Nephron progenitor cell (in vitro differentiated cells): ENCODE data around the gene GALNS.

ENCODE experiments used
- DNase-seq: peaks from one replicate; pipeline ENCODE4 v3.0.0; 2021
- H3K27ac Mint-ChIP-seq: 2 replicates; pipeline ENCODE4 v1.8.0; 2021; ENCODE audit warnings: mild to moderate bottlenecking, moderate library complexity, mixed read lengths
- H3K27me3 Mint-ChIP-seq: 2 replicates; pipeline ENCODE4 v1.8.0; 2021; ENCODE audit warnings: mild to moderate bottlenecking, low read depth, mixed read lengths; ENCODE audit not compliant: poor library complexity
- H3K36me3 Mint-ChIP-seq: 2 replicates; pipeline ENCODE4 v1.8.0; 2021; ENCODE audit warnings: low read depth, mixed read lengths
- H3K4me1 Mint-ChIP-seq: 2 replicates; pipeline ENCODE4 v1.8.0; 2021; ENCODE audit warnings: mixed read lengths
- H3K4me3 Mint-ChIP-seq: 2 replicates; pipeline ENCODE4 v1.8.0; 2021; ENCODE audit warnings: mild to moderate bottlenecking, moderate library complexity, mixed read lengths
- H3K9me3 Mint-ChIP-seq: 2 replicates; pipeline ENCODE4 v1.8.0; 2021; ENCODE audit warnings: mild to moderate bottlenecking, moderate library complexity, mixed read lengths
- TF ChIP-seq, protein P1 (sequence below): fragments of 200-600 bp; sonication (generic); IDR thresholded peaks from 2 replicates; pipeline ENCODE4 v1.5.0; 2021; ENCODE audit warnings: antibody characterized with exemption

The GALNS gene

DNA sequence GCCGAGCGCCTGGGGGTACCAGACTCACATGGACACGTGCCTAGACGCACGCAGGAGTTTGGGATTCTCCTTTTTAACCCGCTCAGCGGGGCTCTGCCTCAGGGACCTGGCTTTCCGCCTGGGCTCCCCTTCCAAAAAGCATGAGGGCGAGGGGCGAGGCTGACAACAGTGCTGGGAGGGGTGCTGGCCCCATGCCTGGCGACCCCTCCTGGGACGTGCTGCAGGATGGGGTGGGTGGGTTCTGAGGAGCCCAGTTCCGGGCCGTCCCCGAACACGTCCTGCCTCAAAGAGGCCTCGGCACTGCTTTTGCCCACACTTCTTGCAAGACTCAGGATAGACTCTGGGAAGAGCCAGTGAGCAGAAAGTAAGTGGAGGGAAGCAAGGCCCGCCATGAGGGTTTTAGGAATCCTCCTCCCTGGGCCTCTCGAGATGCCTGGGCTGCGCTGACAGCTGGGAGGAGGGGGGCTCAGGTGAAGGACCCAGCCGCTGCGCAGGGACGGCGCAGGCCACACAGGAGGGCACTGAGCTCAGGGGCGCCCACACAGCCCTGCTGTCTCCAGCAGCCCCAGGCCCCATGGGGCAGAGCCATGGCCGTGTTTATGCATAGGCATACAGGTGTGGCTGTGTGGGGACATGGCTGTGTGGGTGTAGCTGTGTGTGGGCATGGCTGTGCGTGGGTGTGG, 25.1 kb upstream of the GALNS start:
- TF ChIP-seq, protein P1, sequence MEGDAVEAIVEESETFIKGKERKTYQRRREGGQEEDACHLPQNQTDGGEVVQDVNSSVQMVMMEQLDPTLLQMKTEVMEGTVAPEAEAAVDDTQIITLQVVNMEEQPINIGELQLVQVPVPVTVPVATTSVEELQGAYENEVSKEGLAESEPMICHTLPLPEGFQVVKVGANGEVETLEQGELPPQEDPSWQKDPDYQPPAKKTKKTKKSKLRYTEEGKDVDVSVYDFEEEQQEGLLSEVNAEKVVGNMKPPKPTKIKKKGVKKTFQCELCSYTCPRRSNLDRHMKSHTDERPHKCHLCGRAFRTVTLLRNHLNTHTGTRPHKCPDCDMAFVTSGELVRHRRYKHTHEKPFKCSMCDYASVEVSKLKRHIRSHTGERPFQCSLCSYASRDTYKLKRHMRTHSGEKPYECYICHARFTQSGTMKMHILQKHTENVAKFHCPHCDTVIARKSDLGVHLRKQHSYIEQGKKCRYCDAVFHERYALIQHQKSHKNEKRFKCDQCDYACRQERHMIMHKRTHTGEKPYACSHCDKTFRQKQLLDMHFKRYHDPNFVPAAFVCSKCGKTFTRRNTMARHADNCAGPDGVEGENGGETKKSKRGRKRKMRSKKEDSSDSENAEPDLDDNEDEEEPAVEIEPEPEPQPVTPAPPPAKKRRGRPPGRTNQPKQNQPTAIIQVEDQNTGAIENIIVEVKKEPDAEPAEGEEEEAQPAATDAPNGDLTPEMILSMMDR, result no peak
- Mint-ChIP-seq H3K27me3 (peaks cover 16% of the 10 kb centered on the region), H3K4me1 (peaks cover 13% of the 10 kb centered on the region), H3K4me3 (no peak overlapping the region), H3K9me3 (no peaks in the 10 kb centered on the region), H3K27ac (no peak overlapping the region), H3K36me3 (no peaks in the 10 kb centered on the region)
- DNase-seq, result no peak

DNA sequence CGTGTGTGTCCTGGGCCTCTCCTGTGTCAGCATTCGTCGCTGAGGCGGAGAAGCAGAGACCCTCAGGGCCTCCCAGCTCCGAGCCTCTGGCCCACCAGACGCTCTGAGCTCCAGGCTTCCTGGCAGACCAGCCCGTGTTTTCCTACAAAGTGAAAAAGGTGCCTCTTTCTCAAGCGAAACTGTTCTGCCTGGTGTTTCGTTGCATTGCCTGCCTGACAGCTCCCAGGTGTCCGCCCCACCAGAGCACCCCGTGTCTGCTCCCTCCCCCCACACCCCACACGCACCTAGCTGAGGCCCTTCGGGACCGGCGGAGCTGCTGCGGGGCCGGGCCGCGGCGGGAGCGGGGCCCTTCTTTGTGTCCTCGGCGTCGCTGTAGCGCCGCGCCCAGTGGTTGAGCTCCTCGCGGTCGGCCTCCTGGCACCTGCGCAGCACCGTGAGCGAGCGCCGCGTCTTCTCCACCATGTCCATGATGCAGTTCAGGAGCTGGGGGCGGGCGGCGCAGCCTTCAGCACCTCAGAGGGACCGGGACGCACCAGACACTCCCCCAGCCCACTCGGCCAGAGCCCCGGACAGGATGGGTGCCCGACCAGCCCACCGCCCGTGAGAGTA, 24.4 kb upstream of the GALNS start:
- Mint-ChIP-seq H3K9me3 (no peaks in the 10 kb centered on the region), H3K27me3 (peaks cover 21% of the 10 kb centered on the region), H3K4me1 (peaks cover 16% of the 10 kb centered on the region), H3K4me3 (no peak overlapping the region), H3K27ac (no peak overlapping the region), H3K36me3 (no peaks in the 10 kb centered on the region)
- TF ChIP-seq, protein P1, result no peak
- DNase-seq, result no peak

DNA sequence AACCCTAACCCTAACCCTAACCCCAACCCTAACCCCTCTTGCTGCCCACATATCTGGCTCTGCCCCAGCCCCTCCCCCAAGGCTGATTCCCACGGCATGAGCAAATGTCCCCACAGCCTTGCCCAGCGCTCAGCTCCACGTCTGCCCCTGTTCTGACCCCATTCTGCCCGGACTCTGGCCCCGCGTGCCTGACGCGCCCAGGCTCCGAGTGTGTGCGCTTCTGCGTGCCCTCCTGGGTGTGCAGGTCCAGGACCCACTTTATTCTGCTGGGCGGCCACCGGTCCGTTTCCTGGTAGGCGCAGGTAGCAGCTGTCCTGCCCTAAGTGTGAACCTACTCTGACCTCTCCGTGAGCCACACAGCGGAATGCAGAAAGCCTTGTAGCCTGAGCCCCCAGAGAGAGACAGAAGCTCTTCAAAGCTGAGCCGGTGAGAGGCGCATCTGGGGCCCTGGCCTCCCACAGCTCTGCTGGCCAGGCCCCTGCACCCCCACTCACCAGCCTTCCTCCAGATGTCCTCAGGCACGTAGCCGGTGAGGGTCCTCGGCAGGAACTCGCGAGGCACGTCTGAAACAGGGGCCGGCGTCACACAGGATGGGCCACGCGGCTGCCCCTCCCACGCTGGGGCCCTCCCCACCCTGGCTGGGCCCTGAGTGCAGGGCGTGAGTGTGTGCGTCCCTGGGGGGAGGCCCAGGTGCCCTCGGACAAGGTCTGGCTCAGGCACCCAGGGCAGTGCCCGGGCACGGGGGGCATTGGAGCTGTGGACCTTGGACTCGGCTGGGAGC, 23.7 kb upstream of the GALNS start:
- TF ChIP-seq, protein P1, result no peak
- H3K27ac Mint-ChIP-seq, result no peak overlapping the region
- no peaks in the 10 kb centered on the region for H3K36me3 Mint-ChIP-seq
- H3K9me3 Mint-ChIP-seq, result no peaks in the 10 kb centered on the region
- peaks cover 26% of the 10 kb centered on the region for H3K27me3 Mint-ChIP-seq
- DNase-seq, result peak; percentile 45
- H3K4me3 Mint-ChIP-seq, result peak overlapping the region; percentile 45
- H3K4me1 Mint-ChIP-seq, result peaks cover 22% of the 10 kb centered on the region

DNA sequence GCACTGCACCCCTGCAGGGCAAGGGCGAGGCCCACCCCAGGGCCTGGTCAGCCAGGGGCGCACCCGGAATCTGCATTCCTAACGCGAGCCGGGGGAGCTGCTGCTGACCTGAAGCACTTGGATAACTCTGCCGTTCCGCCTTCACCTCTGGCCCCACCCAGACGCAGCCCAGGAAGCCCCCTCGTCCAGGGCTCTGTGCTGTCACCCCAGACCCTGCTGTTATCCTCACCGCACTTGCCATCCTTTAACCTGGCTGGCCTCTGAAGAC, 23.0 kb upstream of the GALNS start:
- no peak for DNase-seq
- H3K36me3 Mint-ChIP-seq, result no peaks in the 10 kb centered on the region
- no peaks in the 10 kb centered on the region for H3K9me3 Mint-ChIP-seq
- peak overlapping the region; percentile 45 for H3K4me3 Mint-ChIP-seq
- H3K27me3 Mint-ChIP-seq, result peaks cover 30% of the 10 kb centered on the region
- TF ChIP-seq, protein P1, result no peak
- H3K4me1 Mint-ChIP-seq, result peaks cover 26% of the 10 kb centered on the region
- H3K27ac Mint-ChIP-seq, result peak overlapping the region; percentile 78

DNA sequence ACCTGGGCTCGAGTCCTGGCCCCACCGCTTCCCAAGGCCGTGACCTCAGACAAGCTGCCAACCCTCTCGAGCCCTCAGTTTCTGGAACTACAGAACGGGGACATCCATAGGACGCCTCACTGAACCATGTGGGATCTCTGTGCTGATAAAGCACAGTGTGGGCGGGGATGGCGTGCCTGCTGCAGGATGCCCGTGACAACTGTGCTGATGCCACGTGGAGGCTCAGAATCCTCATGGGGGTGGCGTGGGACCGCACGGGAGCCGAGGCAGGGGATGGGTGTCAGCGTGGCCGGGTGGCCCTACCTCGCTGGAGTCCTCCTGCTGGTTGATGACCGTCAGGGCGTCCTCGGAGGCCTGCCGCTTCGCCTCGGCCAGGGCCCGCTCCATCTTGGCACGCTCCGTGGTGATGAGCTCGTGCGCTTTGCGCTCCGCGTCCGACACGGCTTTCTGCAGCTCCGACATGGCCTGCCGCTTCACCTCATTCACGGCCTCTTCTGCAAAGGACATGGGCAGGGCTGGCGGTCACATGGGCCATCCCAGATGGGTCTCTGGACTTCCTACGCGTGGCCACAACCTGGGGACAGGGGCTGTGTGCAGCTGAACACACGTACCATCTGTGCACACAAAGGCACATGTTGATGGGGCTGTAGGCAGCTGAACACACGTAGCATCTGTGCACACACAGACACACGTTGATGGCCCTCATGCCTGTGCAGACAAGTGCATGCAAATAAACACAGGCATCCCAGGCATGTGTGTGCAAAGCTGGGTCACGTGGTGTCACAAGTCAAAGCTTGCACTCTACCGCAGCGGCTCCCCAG, 22.4 kb upstream of the GALNS start:
- no peaks in the 10 kb centered on the region for H3K9me3 Mint-ChIP-seq
- H3K4me3 Mint-ChIP-seq, result no peak overlapping the region
- TF ChIP-seq, protein P1, result no peak
- H3K27me3 Mint-ChIP-seq, result peaks cover 31% of the 10 kb centered on the region
- peaks cover 26% of the 10 kb centered on the region for H3K4me1 Mint-ChIP-seq
- H3K36me3 Mint-ChIP-seq, result no peaks in the 10 kb centered on the region
- no peak overlapping the region for H3K27ac Mint-ChIP-seq
- no peak for DNase-seq
